ENCODE data around the gene PTMS.

PTMS gene

GRCh38 chr12:6790496-6791150, 24.5 kb downstream of the PTMS start:
- DNase-seq: peak; percentile 78

GRCh38 chr12:6791931-6792520, 25.9 kb downstream of the PTMS start:
- no peak for DNase-seq

GRCh38 chr12:6792522-6793201, 26.5 kb downstream of the PTMS start:
- peak; percentile 64 for DNase-seq

- DNase-seq: no peak
Measured at GRCh38 chr12:6795088-6795487, 28.9 kb downstream of the PTMS start.

GRCh38 chr12:6796576-6796975, 30.4 kb downstream of the PTMS start:
- DNase-seq: no peak

- DNase-seq: no peak
Measured at GRCh38 chr12:6799147-6799546, 33.0 kb downstream of the PTMS start.

GRCh38 chr12:6807170-6807569, 41.0 kb downstream of the PTMS start:
- DNase-seq: no peak

GRCh38 chr12:6809056-6809455, 42.9 kb downstream of the PTMS start:
- DNase-seq: no peak

- DNase-seq: no peak
Measured at GRCh38 chr12:6810758-6811157, 44.6 kb downstream of the PTMS start.

- DNase-seq: no peak
Measured at GRCh38 chr12:6813363-6813762, 47.2 kb downstream of the PTMS start.

GRCh38 chr12:6816598-6816997, 50.4 kb downstream of the PTMS start:
- DNase-seq: no peak

GRCh38 chr12:6817098-6817497, 50.9 kb downstream of the PTMS start:
- DNase-seq: no peak

- no peak for DNase-seq
Measured at GRCh38 chr12:6817662-6818157, 51.5 kb downstream of the PTMS start.

- no peak for DNase-seq
Measured at GRCh38 chr12:6818222-6818621, 52.1 kb downstream of the PTMS start.

- DNase-seq: no peak
Measured at GRCh38 chr12:6818645-6819044, 52.5 kb downstream of the PTMS start.

- DNase-seq: no peak
Measured at GRCh38 chr12:6819106-6820030, 53.2 kb downstream of the PTMS start.

- DNase-seq: no peak
Measured at GRCh38 chr12:6820166-6820565, 54.0 kb downstream of the PTMS start.
